ENCODE data around the gene TMA7.
"Not testable (repeated sequence)": the region's sequence is repeated elsewhere in the genome, so short reads cannot be mapped to it uniquely, and the experiment has no call there.

Gene TMA7

GRCh38 chr3:48473617-48473952 lies 33.5 kb downstream of the TMA7 start:
- no peak for DNase-seq (ENCODE audit: extremely low read depth, low read depth)
- TF ChIP-seq, protein P1, sequence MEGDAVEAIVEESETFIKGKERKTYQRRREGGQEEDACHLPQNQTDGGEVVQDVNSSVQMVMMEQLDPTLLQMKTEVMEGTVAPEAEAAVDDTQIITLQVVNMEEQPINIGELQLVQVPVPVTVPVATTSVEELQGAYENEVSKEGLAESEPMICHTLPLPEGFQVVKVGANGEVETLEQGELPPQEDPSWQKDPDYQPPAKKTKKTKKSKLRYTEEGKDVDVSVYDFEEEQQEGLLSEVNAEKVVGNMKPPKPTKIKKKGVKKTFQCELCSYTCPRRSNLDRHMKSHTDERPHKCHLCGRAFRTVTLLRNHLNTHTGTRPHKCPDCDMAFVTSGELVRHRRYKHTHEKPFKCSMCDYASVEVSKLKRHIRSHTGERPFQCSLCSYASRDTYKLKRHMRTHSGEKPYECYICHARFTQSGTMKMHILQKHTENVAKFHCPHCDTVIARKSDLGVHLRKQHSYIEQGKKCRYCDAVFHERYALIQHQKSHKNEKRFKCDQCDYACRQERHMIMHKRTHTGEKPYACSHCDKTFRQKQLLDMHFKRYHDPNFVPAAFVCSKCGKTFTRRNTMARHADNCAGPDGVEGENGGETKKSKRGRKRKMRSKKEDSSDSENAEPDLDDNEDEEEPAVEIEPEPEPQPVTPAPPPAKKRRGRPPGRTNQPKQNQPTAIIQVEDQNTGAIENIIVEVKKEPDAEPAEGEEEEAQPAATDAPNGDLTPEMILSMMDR (IDR thresholded peaks at IDR 0.05; ENCODE audit: low read depth, low read length, missing control alignments): no peak
- H3K4me3 ChIP-seq (replicated peaks; ENCODE audit: low read depth, low read length): no peak overlapping the region

DNA sequence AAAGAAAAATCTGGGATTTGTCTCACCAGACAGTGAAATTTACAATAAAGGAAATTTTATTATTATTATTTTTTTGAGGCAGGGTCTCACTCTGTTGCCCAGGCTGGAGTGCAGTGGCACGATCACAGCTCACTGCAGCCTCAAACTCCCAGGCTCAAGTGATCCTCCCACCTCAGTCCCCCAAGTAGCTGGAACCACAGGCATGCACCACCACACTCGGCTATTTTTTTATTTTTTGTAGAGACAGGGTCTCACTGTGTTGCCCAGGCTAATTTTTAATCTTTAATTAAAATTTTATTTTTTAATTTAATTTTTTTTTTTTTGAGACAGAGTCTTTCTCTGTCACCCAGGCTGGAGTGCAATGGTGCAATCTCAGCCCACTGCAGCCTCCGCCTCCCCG lies 34.0 kb downstream of the TMA7 start:
- not testable (repeated sequence) for H3K4me3 ChIP-seq (replicated peaks; ENCODE audit: low read depth, low read length); DNase-seq (ENCODE audit: extremely low read depth, low read depth)

DNA sequence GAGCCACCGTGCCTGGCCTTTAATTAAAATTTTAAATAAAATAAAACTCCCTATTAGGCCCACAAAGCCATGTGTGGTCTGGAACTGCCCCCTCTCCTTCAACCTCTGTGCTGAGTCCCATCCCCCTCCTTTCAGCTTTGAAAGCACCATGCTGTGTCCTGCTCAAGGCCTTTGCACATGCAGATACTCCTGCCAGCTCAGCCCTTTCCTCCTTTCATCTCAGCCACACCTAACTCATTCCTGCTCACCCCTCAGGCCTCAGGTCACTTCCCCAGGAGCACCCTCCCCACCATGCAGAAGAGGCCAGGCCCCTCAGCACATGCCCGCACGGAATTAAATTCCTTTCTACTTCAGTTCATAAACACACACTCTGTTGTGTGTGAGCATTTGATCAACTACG lies 34.6 kb downstream of the TMA7 start:
- TF ChIP-seq, protein P1 (IDR thresholded peaks at IDR 0.05; ENCODE audit: low read depth, low read length, missing control alignments): no peak
- no peak overlapping the region for H3K4me3 ChIP-seq (replicated peaks; ENCODE audit: low read depth, low read length)
- DNase-seq (ENCODE audit: extremely low read depth, low read depth): no peak

DNA sequence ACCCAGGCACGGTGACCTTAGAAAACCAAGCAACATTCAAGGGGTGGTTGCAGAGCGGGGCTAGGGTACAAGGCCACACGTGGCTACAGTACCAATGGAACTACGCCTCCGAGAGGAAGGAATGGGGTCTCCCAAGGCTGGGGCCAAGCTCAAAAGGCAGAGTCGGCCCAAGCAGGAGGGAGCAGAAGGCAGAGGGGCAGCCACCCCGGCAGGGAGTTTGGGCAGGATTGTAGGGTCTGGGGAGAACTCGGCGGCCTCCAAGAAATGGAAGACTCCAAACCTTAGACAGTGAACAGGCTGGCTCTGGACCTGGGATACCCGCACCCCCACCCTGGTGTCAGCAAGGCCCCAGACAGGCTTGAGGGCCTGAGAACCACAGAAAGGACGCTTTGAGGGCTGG lies 35.1 kb downstream of the TMA7 start:
- no peak overlapping the region for H3K4me3 ChIP-seq (replicated peaks; ENCODE audit: low read depth, low read length)
- DNase-seq (ENCODE audit: extremely low read depth, low read depth): no peak
- TF ChIP-seq, protein P1 (IDR thresholded peaks at IDR 0.05; ENCODE audit: low read depth, low read length, missing control alignments): no peak

DNA sequence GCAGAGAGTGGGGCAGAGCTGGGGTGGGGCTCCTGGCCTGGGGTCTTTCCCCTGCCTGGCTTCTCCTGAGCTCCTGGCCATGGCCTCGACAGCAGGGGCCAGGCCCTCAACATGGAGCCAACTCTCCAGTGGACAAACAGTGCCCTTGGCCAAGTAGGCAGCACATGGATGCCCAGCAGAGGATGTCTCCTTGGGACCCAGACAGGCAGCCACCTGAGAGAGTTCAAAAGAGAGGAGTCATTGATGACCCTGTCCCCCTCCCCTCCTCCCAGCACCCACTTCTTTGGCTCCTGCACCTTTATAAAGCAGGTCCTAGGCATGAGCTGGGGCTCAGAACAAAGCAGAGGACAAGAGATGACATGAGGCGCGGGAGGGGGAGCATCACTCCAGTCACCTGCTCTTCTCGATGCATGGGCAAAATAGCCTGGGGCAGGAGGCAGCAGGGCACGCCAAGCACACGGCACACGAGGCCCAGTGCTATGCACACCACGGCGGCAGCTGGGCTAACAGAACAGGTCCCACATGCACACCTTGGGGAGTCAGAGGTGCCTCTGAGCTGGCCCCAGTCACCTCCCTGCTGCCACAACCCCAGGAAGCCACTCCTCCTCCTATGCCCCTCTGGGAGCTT lies 36.5 kb downstream of the TMA7 start:
- no peak overlapping the region for H3K4me3 ChIP-seq (replicated peaks; ENCODE audit: low read depth, low read length)
- no peak for DNase-seq (ENCODE audit: extremely low read depth, low read depth)
- TF ChIP-seq, protein P1 (IDR thresholded peaks at IDR 0.05; ENCODE audit: low read depth, low read length, missing control alignments): no peak

DNA sequence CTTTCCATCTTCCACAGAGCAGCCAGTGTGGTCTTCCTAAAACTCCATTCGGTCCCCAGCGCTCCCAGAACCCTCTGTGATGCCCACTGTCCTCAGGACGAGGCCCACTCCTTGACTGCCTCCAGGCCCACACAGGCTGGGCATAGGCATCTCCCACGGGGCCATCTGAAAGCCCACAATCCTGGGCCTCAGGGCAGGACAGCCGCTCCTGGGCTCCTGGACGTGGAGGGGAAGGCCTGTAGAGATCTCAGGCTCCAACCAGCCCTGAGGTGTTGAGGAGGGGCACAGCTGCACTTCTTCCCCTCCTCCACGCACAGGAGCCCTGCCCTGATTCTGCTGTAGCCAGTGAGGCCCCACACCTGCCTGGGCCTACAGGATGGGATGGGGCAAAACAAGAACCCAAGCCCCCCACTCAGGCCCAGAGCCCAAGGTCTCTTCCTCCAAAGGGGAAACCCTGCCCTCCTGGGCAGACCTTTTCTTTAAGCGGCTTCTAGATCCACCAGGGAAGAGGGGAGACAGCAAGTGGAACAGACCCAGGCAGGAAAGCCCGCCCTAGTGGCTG lies 38.0 kb downstream of the TMA7 start:
- DNase-seq (ENCODE audit: extremely low read depth, low read depth): no peak
- no peak overlapping the region for H3K4me3 ChIP-seq (replicated peaks; ENCODE audit: low read depth, low read length)
- TF ChIP-seq, protein P1 (IDR thresholded peaks at IDR 0.05; ENCODE audit: low read depth, low read length, missing control alignments): no peak

- no peak overlapping the region for H3K4me3 ChIP-seq (replicated peaks; ENCODE audit: low read depth, low read length)
- no peak for DNase-seq (ENCODE audit: extremely low read depth, low read depth)
- TF ChIP-seq, protein P1 (IDR thresholded peaks at IDR 0.05; ENCODE audit: low read depth, low read length, missing control alignments): no peak
These were observed 38.8 kb downstream of the TMA7 start for GRCh38 chr3:48478626-48479555.

DNA sequence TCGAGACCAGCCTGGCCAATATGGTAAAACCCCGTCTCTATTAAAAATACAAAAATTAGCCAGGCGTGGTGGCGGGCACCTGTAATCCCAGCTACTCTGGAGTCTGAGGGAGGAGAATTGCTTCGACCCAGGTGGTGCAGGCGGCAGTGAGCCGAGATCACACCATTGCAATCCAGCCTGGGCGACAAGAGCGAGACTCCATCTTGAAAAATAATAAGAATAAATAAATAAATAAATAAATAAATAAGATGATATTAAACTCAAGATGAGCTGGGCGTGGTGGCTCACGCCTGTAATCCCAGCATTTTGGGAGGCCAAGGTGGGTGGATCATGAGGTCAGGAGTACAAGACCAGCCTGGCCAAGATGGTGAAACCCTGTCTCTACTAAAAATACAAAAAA lies 40.8 kb downstream of the TMA7 start:
- H3K4me3 ChIP-seq (replicated peaks; ENCODE audit: low read depth, low read length); DNase-seq (ENCODE audit: extremely low read depth, low read depth): not testable (repeated sequence)

- not testable (repeated sequence) for H3K4me3 ChIP-seq (replicated peaks; ENCODE audit: low read depth, low read length); DNase-seq (ENCODE audit: extremely low read depth, low read depth)
These were observed 42.8 kb downstream of the TMA7 start for GRCh38 chr3:48482822-48483221.

All from HFF-Myc (cell line).